PC-9 (cell line): ENCODE results near the gene GATAD2A. TPM values are rescaled to one million over a fixed set of nuclear protein-coding genes. Genes with fewer than 3 reads are reported as not detected.
A peak's percentile ranks its signal among the peaks of the same experiment; 100 is the strongest.

Source experiments
- BruUV-seq: library from RNA; stranded (reverse); fragments of 400-500 nt; replicated peaks from 2 replicates; lab custom pipeline; 2021; lab: Mats Ljungman, UMichigan
- CTCF ChIA-PET: fragments of 300-600 bp; sonication (Branson Sonifier 250); formaldehyde crosslinking; loops from one replicate; lab custom pipeline; 2022; ENCODE audit warnings: antibody characterized with exemption; lab: Charles Lee
- POLR2A ChIA-PET: fragments of 300-600 bp; sonication (Branson Sonifier 250); formaldehyde crosslinking; loops from one replicate; lab custom pipeline; 2022; ENCODE audit warnings: antibody characterized with exemption; ENCODE audit not compliant: unreplicated experiment; lab: Charles Lee
- DNase-seq, 2 experiments: peaks; one replicate each; pipeline versions ENCODE4 v3.0.0 to v3.0.0-alpha.2; 2015 to 2022; ENCODE audit warnings: mixed read lengths in 1 of 2
- H2AFZ ChIP-seq: fragments of 200-600 bp; sonication (generic); 2 replicates; pipeline ENCODE4 v1.8.1; 2017; ENCODE audit warnings: antibody characterized with exemption
- H3F3A ChIP-seq: fragments of 200-600 bp; sonication (generic); 2 replicates; pipeline ENCODE4 v1.8.1; 2017; ENCODE audit warnings: antibody characterized with exemption, mild to moderate bottlenecking, low read depth; ENCODE audit not compliant: insufficient read depth
- H3K27ac ChIP-seq: fragments of 200-600 bp; sonication (generic); 2 replicates; pipeline ENCODE4 v1.6.1; 2016; ENCODE audit warnings: mixed run types
- H3K27me3 ChIP-seq: fragments of 200-600 bp; sonication (generic); 2 replicates; pipeline ENCODE4 v1.6.1; 2016; ENCODE audit warnings: low read depth, mixed run types; ENCODE audit not compliant: insufficient read depth
- H3K36me3 ChIP-seq: fragments of 200-600 bp; sonication (generic); 2 replicates; pipeline ENCODE4 v1.6.1; 2016; ENCODE audit warnings: low read depth, mixed run types
- H3K4me1 ChIP-seq: fragments of 200-600 bp; sonication (generic); replicated peaks from 2 replicates; pipeline ENCODE4 v1.6.1; 2016; ENCODE audit warnings: mixed run types; ENCODE audit not compliant: insufficient read depth
- H3K4me2 ChIP-seq: fragments of 200-600 bp; sonication (generic); 2 replicates; pipeline ENCODE4 v1.6.1; 2017; ENCODE audit warnings: mixed run types
- H3K4me3 ChIP-seq: fragments of 200-600 bp; sonication (generic); 2 replicates; pipeline ENCODE4 v1.6.1; 2016; ENCODE audit warnings: mixed run types
- H3K79me2 ChIP-seq: fragments of 200-600 bp; sonication (generic); 2 replicates; pipeline ENCODE4 v1.6.1; 2017; ENCODE audit warnings: low read depth, mixed run types
- H3K9me2 ChIP-seq: fragments of 200-600 bp; sonication (generic); 2 replicates; pipeline ENCODE4 v1.8.1; 2017; ENCODE audit warnings: mild to moderate bottlenecking; ENCODE audit not compliant: insufficient read depth
- H3K9me3 ChIP-seq: fragments of 200-600 bp; sonication (generic); 2 replicates; pipeline ENCODE4 v1.8.1; 2016; ENCODE audit warnings: low read depth; ENCODE audit not compliant: insufficient read depth
- H4K20me1 ChIP-seq: fragments of 200-600 bp; sonication (generic); 2 replicates; pipeline ENCODE4 v1.8.1; 2017; ENCODE audit not compliant: insufficient read depth
- CTCF ChIP-seq: fragments of 200-600 bp; sonication (generic); conservative IDR thresholded peaks from 2 replicates; pipeline ENCODE4 v1.6.1; 2017; ENCODE audit warnings: mixed run types, antibody characterized with exemption, mild to moderate bottlenecking, moderate library complexity
- EZH2 ChIP-seq: fragments of 200-600 bp; sonication (generic); IDR thresholded peaks from 2 replicates; pipeline ENCODE4 v1.8.0; 2017; ENCODE audit warnings: antibody characterized with exemption, low read depth
- intact Hi-C: fragments of 100-400 bp; cut with micrococcal nuclease; formaldehyde crosslinking; loops from one replicate; pipeline ENCODE4 v1.10.0; 2022; ENCODE audit not compliant: unreplicated experiment
- total RNA-seq: library from RNA; stranded (reverse); gene quantifications from 2 replicates; pipeline ENCODE4 v1.2.3, GENCODE V29; 2021

GATAD2A gene
- total RNA-seq, 1 experiment from 2014 or later, result 129 TPM

GRCh38 chr19:19487950-19488874, 82.7 kb downstream of the GATAD2A start:
- Histone ChIP-seq H3K4me2 (peak overlapping the region; percentile 50), H3K4me3 (no peak overlapping the region), H3K27ac (peak overlapping the region; percentile 70), H3F3A (peaks cover 31% of the 10 kb centered on the region), H3K4me1 (peaks cover 23% of the 10 kb centered on the region), H2AFZ (no peak overlapping the region), H3K79me2 (peaks cover 25% of the 10 kb centered on the region), H3K9me3 (no peaks in the 10 kb centered on the region), H3K36me3 (no peaks in the 10 kb centered on the region), H4K20me1 (peaks cover 20% of the 10 kb centered on the region), H3K27me3 (no peaks in the 10 kb centered on the region), H3K9me2 (no peaks in the 10 kb centered on the region)
- TF ChIP-seq EZH2 (no peak), CTCF (no peak)
- intact Hi-C loops, result no loop called here
- ChIA-PET CTCF (interaction anchor here (0.6 kb wide), 1 partner anchor 954 kb away, joined by 3 read pairs; no protein-coding TSS in a partner anchor), POLR2A (interaction anchor here (0.6 kb wide), 1 partner anchor 295 kb away, joined by 7 read pairs; no protein-coding TSS in a partner anchor)
- no peak for DNase-seq
- BruUV-seq, result no TSS peak

DNA sequence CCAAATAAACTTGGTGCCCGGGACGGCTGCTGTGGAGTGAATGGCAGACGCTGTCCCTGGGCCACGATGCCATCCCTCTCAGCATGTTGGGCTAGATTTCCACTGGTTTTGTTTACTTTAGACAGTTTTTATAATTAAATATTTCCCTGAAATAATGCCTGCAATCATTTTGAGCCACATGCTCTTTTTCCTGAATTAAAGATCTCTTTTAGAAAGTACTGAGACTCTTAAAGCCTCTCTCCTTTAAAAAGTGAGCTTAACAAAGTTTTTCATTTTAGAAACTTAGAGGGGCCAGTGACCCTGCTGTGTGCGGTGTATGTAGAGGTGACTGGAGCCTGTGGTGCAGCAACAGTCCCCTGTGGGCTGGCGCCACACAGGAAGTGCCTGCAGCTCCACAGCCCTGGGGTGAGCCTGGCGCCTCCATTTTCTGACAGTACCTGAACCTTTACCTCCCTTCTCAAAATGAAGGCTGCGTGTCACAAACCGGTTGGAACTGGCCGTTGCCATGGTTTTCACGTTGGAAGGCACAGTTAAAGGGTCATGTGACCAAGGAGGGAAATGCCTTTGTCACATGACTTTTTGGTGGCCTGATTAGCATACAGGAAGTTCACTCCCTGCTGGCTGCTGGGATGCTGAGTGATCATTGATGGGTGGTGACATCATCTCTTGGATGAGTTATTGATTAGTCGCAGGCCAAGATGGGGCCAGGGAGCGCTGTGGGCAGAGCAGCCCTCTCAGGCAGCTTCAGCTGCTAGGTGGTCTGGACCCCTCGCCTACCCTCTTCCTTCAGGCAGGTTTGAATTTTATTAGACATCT, 83.6 kb downstream of the GATAD2A start:
- Histone ChIP-seq H4K20me1 (peaks cover 19% of the 10 kb centered on the region), H2AFZ (no peak overlapping the region), H3K9me3 (no peaks in the 10 kb centered on the region), H3K4me2 (peak overlapping the region; percentile 50), H3K27ac (peak overlapping the region; percentile 70), H3K79me2 (peaks cover 24% of the 10 kb centered on the region), H3K4me3 (no peak overlapping the region), H3K27me3 (no peaks in the 10 kb centered on the region), H3K4me1 (peaks cover 23% of the 10 kb centered on the region), H3F3A (peaks cover 31% of the 10 kb centered on the region), H3K9me2 (no peaks in the 10 kb centered on the region), H3K36me3 (no peaks in the 10 kb centered on the region)
- ChIA-PET POLR2A (no interaction called here), CTCF (interaction anchor here (0.6 kb wide), 1 partner anchor 955 kb away, joined by 3 read pairs; no protein-coding TSS in a partner anchor)
- peak; percentile 34 to 76 for DNase-seq
- TF ChIP-seq CTCF (no peak), EZH2 (no peak)
- intact Hi-C loops, result loop anchor here (1.0 kb wide), 1 partner anchor 343 kb away; no protein-coding TSS in a partner anchor
- no TSS peak for BruUV-seq

DNA sequence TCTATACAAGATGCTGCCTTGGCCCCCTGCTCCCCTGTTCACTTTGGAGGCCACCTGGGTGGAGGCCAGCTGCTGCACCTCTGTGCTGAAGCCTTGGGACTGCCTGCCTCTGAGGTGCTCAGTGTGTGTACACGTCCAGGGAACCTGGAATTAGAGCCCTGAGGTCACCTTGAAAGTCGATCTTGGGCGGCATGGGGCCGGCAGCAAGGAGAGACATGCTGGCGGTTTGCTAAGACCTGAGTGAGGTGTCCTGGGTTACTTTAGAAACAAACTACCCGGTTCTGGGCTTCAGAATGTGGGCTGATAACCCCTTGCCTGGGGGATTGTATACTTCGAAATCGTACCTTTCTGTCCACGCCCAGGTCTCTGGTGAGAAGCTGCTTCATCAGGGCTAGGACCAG, 84.3 kb downstream of the GATAD2A start:
- H3K9me2 ChIP-seq, result no peaks in the 10 kb centered on the region
- POLR2A ChIA-PET, result interaction anchor here (0.5 kb wide), 1 partner anchor 179 kb away, joined by 3 read pairs; the partner anchor contains the start of gene ZNF101
- CTCF ChIA-PET, result interaction anchor here (0.6 to 1.4 kb wide), 4 partner anchors 45 to 125 kb away, joined by 3 to 7 read pairs (median 4); no protein-coding TSS in a partner anchor
- BruUV-seq, result no TSS peak
- no peaks in the 10 kb centered on the region for H3K9me3 ChIP-seq
- peaks cover 19% of the 10 kb centered on the region for H4K20me1 ChIP-seq
- H3K27ac ChIP-seq, result peak overlapping the region; percentile 70
- H3K4me2 ChIP-seq, result 0 out of 2 replicates have a peak overlapping the region, but pooled peaks have one; percentile 50
- DNase-seq, result no peak
- intact Hi-C loops, result loop anchor here (1.0 kb wide), 2 partner anchors 123 to 344 kb away; no protein-coding TSS in a partner anchor
- H3K27me3 ChIP-seq, result no peaks in the 10 kb centered on the region
- H3K4me1 ChIP-seq, result peaks cover 23% of the 10 kb centered on the region
- peaks cover 31% of the 10 kb centered on the region for H3F3A ChIP-seq
- TF ChIP-seq EZH2 (no peak), CTCF (no peak)
- H2AFZ ChIP-seq, result no peak overlapping the region
- peaks cover 30% of the 10 kb centered on the region for H3K79me2 ChIP-seq
- no peaks in the 10 kb centered on the region for H3K36me3 ChIP-seq
- no peak overlapping the region for H3K4me3 ChIP-seq
